GM21723 (cell line): ENCODE data around the gene RAET1E.
"Not testable (repeated sequence)": the region's sequence is repeated elsewhere in the genome, so short reads cannot be mapped to it uniquely, and the experiment has no call there.

Source experiments
- ATAC-seq: cut with Tn5 transposase; IDR thresholded peaks from one replicate; pipeline ENCODE4 v1.9.1; 2021; ENCODE audit warnings: mild to moderate bottlenecking, moderate library complexity; ENCODE audit not compliant: unreplicated experiment

The RAET1E gene

GRCh38 chr6:149929422-149929821 lies 31.5 kb upstream of the RAET1E start:
- no peak for ATAC-seq

- ATAC-seq: not testable (repeated sequence)
Measured at GRCh38 chr6:149927025-149927424, 29.1 kb upstream of the RAET1E start.

- ATAC-seq: peak; percentile 70
Measured at GRCh38 chr6:149925974-149926777, 28.3 kb upstream of the RAET1E start.

- ATAC-seq: no peak
Measured at GRCh38 chr6:149925253-149925973, 27.5 kb upstream of the RAET1E start.

- no peak for ATAC-seq
Measured at GRCh38 chr6:149924933-149925252, 27.0 kb upstream of the RAET1E start.

- ATAC-seq: no peak
Measured at GRCh38 chr6:149924206-149924932, 26.5 kb upstream of the RAET1E start.

- ATAC-seq: no peak
Measured at GRCh38 chr6:149923327-149923986, 25.5 kb upstream of the RAET1E start.

- ATAC-seq: no peak
Measured at GRCh38 chr6:149922642-149923326, 24.9 kb upstream of the RAET1E start, which contains the start of gene RAET1G. TSS of gene RAET1G (minus strand) at chr6:149923121. CDS start at chr6:149923010, 111 bp downstream.

- ATAC-seq: not testable (repeated sequence)
Measured at GRCh38 chr6:149922091-149922490, 24.2 kb upstream of the RAET1E start.

- no peak for ATAC-seq
Measured at GRCh38 chr6:149921361-149921760, 23.4 kb upstream of the RAET1E start.

- no peak for ATAC-seq
Measured at GRCh38 chr6:149919834-149920225, 21.9 kb upstream of the RAET1E start.

- not testable (repeated sequence) for ATAC-seq
Measured at GRCh38 chr6:149919126-149919833, 21.4 kb upstream of the RAET1E start.

- no peak for ATAC-seq
Measured at GRCh38 chr6:149918151-149918905, 20.4 kb upstream of the RAET1E start.

- no peak for ATAC-seq
Measured at GRCh38 chr6:149917679-149918078, 19.8 kb upstream of the RAET1E start.

- ATAC-seq: no peak
Measured at GRCh38 chr6:149915970-149916865, 18.3 kb upstream of the RAET1E start.

- no peak for ATAC-seq
Measured at GRCh38 chr6:149913540-149914240, 15.8 kb upstream of the RAET1E start.

- ATAC-seq: no peak
Measured at GRCh38 chr6:149913085-149913484, 15.2 kb upstream of the RAET1E start.
